Testis (tissue), 3 donors: Measurements from ENCODE around the gene PAQR4. TPM values are rescaled to one million over a fixed set of nuclear protein-coding genes. Genes with fewer than 3 reads are reported as not detected.

Experiments
- DNase-seq: peaks from one replicate; pipeline ENCODE4 v3.0.0-alpha.2; 2019
- H3K27ac ChIP-seq, 2 donors: fragments of 200-600 bp; sonication (generic); one replicate each; pipeline ENCODE4 v1.5.1; 2019
- H3K27me3 ChIP-seq: fragments of 200-600 bp; sonication (generic); one replicate; pipeline ENCODE4 v1.5.1; 2019
- H3K36me3 ChIP-seq: fragments of 200-600 bp; sonication (generic); one replicate; pipeline ENCODE4 v1.5.1; 2017; ENCODE audit warnings: low read depth; ENCODE audit errors: missing control alignments
- H3K4me1 ChIP-seq: fragments of 200-600 bp; sonication (generic); one replicate; pipeline ENCODE4 v1.5.1; 2019
- H3K4me3 ChIP-seq, 2 donors: fragments of 200-600 bp; sonication (generic); one replicate each; pipeline ENCODE4 v1.5.1; 2017 to 2019
- H3K9me3 ChIP-seq: fragments of 200-600 bp; sonication (generic); one replicate; pipeline ENCODE4 v1.5.1; 2017
- POLR2A ChIP-seq: fragments of 450-650 bp; IDR thresholded peaks from one replicate; pipeline ENCODE4 v1.6.1; 2017; ENCODE audit warnings: antibody characterized with exemption, mild to moderate bottlenecking, moderate library complexity
- WGBS, 2 donors: methylation state at CpG; one replicate each; pipeline ENCODE4 v1.1.5; 2018; 5-methylcytosine and 5-hydroxymethylcytosine counted together
- intact Hi-C: fragments of 100-400 bp; cut with DNase I; formaldehyde crosslinking; loops from one replicate; pipeline ENCODE4 v1.15.1; 2023; ENCODE audit warnings: low total_unique reads
- polyA plus RNA-seq: library from polyadenylated mRNA; stranded (reverse); fragments of 350-450 nt; fragmentation: Illumina TruSeq; extraction: RNeasy Lipid Tissue Mini Kit (QIAGEN cat#74804); gene quantifications from one replicate; pipeline ENCODE4 v1.2.3, GENCODE V29; 2014; ENCODE audit warnings: low read depth, low replicate concordance; ENCODE audit not compliant: insufficient read depth
- total RNA-seq, 2 donors: library from RNA; depleted of rRNA; stranded (reverse); fragments of >200 nt; gene quantifications; one replicate each; pipeline ENCODE4 v1.2.3, GENCODE V29; 2016
- TF ChIP-seq, protein P1 (sequence below), 3 experiments: fragments of 450-650 bp in 2 of 3; fragments of 200-600 bp in 1 of 3; sonication (generic) in 1 of 3; IDR thresholded peaks; one replicate each; pipeline ENCODE4 v1.5.1; 2016 to 2019; ENCODE audit warnings: antibody characterized with exemption in 3 of 3, mild to moderate bottlenecking in 2 of 3, moderate library complexity in 1 of 3

Gene PAQR4
- total and polyA plus RNA-seq, 3 donors from 2014 or later, result 6.2 to 7.1 (median 6.4) TPM

DNA sequence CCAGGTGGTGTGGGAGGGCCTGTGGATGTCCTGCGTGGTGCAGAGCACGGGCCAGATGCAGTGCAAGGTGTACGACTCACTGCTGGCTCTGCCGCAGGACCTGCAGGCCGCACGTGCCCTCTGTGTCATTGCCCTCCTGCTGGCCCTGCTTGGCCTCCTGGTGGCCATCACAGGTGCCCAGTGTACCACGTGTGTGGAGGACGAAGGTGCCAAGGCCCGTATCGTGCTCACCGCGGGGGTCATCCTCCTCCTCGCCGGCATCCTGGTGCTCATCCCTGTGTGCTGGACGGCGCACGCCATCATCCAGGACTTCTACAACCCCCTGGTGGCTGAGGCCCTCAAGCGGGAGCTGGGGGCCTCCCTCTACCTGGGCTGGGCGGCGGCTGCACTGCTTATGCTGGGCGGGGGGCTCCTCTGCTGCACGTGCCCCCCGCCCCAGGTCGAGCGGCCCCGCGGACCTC, 44.4 kb downstream of the PAQR4 start:
- Histone ChIP-seq H3K4me1 (no peaks in the 10 kb centered on the region), H3K27ac (no peak overlapping the region), H3K36me3 (no peaks in the 10 kb centered on the region), H3K4me3 (no peak overlapping the region), H3K9me3 (no peaks in the 10 kb centered on the region), H3K27me3 (no peaks in the 10 kb centered on the region)
- intact Hi-C loops, result no loop called here
- TF ChIP-seq, protein P1, sequence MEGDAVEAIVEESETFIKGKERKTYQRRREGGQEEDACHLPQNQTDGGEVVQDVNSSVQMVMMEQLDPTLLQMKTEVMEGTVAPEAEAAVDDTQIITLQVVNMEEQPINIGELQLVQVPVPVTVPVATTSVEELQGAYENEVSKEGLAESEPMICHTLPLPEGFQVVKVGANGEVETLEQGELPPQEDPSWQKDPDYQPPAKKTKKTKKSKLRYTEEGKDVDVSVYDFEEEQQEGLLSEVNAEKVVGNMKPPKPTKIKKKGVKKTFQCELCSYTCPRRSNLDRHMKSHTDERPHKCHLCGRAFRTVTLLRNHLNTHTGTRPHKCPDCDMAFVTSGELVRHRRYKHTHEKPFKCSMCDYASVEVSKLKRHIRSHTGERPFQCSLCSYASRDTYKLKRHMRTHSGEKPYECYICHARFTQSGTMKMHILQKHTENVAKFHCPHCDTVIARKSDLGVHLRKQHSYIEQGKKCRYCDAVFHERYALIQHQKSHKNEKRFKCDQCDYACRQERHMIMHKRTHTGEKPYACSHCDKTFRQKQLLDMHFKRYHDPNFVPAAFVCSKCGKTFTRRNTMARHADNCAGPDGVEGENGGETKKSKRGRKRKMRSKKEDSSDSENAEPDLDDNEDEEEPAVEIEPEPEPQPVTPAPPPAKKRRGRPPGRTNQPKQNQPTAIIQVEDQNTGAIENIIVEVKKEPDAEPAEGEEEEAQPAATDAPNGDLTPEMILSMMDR (IDR thresholded peaks at IDR 0.05), result no peak
- TF ChIP-seq POLR2A, result no peak
- 61 to 66% methylated on average over 9 to 19 of the region's 27 CpGs for WGBS, 2 donors
- DNase-seq, result no peak

DNA sequence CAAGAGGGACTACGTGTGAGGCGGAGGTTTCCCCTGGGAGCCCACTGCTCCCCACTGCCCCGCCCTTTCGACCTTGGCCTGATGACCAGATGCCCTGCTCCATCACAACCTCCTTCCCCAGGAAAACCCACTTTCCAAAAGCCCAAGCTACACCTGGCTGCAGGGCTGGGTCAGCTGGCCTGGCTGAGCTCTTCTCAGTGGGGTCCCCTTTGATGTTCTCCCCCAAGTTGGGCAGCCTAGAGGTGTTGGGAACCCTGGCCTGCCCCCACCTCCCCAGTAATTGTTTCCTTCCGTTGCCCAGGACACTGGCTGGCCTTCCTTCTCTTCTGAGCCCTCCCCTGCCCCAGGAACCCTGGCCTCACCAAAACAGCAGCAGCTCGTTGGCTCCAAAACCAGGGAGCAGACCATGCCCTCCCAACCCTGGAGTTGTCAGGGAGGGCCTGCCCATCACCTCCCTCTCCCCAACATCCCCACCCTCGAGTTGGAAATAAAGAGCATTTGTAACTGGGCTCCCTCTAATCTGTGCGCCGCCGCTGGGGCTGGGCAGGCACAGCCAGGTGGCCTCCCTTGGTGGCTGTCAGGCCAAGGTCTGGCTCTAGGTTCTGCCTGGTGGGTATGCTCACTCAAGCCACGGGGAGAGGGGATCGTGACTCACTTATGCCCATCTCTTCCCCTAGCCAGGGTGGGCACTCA, 45.0 kb downstream of the PAQR4 start:
- Histone ChIP-seq H3K36me3 (no peaks in the 10 kb centered on the region), H3K4me3 (no peak overlapping the region), H3K4me1 (no peaks in the 10 kb centered on the region), H3K9me3 (no peaks in the 10 kb centered on the region), H3K27me3 (no peaks in the 10 kb centered on the region), H3K27ac (no peak overlapping the region)
- 50 to 57% methylated on average over 9 to 12 of the region's 12 CpGs for WGBS, 2 donors
- no peak for DNase-seq
- no peak for TF ChIP-seq POLR2A
- TF ChIP-seq, protein P1 (IDR thresholded peaks at IDR 0.05), result no peak
- intact Hi-C loops, result no loop called here

DNA sequence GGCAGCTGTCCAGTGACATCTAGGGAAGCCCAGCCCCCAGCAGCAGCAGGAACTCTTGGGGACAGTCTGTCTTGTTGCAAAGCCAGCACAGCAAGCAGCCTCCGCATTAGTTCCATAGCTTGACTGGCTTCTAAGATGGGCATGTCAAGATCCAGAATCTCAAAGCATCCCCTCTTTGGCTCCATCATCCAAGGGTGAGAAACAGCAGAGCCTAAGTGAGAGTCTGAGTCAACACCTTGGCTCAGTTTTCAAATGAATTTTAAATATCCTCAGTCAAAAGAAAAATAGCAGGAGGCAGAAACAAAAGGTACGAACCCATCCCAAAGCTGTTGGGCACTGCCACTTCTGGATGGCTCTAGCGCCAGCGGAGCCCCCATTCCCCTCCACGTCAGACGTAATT, 45.8 kb downstream of the PAQR4 start:
- 91 to 94% methylated on average over 6 of the region's 6 CpGs for WGBS, 2 donors
- H3K9me3 ChIP-seq, result no peaks in the 10 kb centered on the region
- no peaks in the 10 kb centered on the region for H3K36me3 ChIP-seq
- no peak overlapping the region for H3K4me3 ChIP-seq
- no peaks in the 10 kb centered on the region for H3K27me3 ChIP-seq
- DNase-seq, result no peak
- peaks cover 7% of the 10 kb centered on the region for H3K4me1 ChIP-seq
- H3K27ac ChIP-seq, result no peak overlapping the region
- intact Hi-C loops, result no loop called here
- TF ChIP-seq, protein P1 (IDR thresholded peaks at IDR 0.05), result no peak
- TF ChIP-seq POLR2A, result no peak

DNA sequence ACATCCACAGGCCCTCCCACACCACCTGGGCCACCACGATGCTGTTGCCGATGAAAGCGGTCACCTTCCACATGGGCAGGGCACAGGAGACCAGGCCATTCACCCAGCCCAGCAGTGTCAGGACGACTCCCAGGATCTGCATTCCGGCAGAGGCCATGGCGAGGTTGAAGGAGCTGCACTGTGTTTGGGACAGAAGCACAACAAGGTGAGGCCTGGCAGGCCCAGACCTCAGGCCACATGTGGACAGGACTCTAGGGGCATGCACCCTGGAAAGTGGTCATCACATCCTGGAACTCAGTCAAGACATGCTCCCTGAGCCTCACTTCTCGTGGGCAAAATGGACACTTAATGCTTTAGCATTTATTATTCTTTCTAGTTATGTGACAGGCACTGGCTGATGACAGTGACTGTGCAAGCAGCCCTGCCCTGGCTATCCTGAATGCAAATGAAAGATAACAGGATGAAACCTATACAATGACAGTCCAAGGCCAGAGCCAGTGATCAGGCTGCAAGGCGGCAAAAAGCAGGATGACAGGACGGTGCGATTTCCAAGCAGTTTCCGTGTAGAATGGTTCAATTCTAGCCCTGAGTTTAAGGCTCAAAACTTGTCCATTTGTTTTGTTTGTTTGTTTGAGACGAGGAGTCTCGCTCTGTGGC, 46.8 kb downstream of the PAQR4 start:
- no peak for TF ChIP-seq POLR2A
- TF ChIP-seq, protein P1 (IDR thresholded peaks at IDR 0.05), result no peak
- no peaks in the 10 kb centered on the region for H3K36me3 ChIP-seq
- intact Hi-C loops, result no loop called here
- no peak overlapping the region for H3K4me3 ChIP-seq
- H3K27ac ChIP-seq, result no peak overlapping the region
- DNase-seq, result no peak
- H3K9me3 ChIP-seq, result no peaks in the 10 kb centered on the region
- H3K27me3 ChIP-seq, result no peaks in the 10 kb centered on the region
- peaks cover 10% of the 10 kb centered on the region for H3K4me1 ChIP-seq
- WGBS, 2 donors, result 86 to 90% methylated on average over 12 to 13 of the region's 13 CpGs
